H1 (cell line): ENCODE results near the gene GPSM1. TPM values are rescaled to one million over a fixed set of nuclear protein-coding genes. Genes with fewer than 3 reads are reported as not detected.

Experiments used
- CTCF ChIA-PET: fragments of 300-600 bp; sonication (Branson Sonifier 250); formaldehyde crosslinking; loops from one replicate; lab custom pipeline; 2021; ENCODE audit not compliant: partially characterized antibody; lab: Charles Lee
- POLR2A ChIA-PET: fragments of 300-600 bp; sonication (Branson Sonifier 250); formaldehyde crosslinking; loops from one replicate; lab custom pipeline; 2021; ENCODE audit warnings: inconsistent platforms; ENCODE audit not compliant: partially characterized antibody; lab: Charles Lee
- DNase-seq, 2 experiments: peaks; one replicate each; pipeline versions ENCODE4 v3.0.0 to v3.0.0-alpha.2; 2010 to 2022; ENCODE audit warnings: low spot score in 2 of 2, low read depth in 1 of 2, mixed read lengths in 1 of 2
- FAIRE-seq: peaks from 2 replicates; lab custom pipeline; 2011; peaks lifted over from hg19 to GRCh38; lab: Jason Lieb, UNC
- H2AFZ ChIP-seq: 2 replicates; pipeline ENCODE4 v1.8.1; 2012; ENCODE audit warnings: low read length, inconsistent platforms
- H2AK5ac ChIP-seq: 2 replicates; pipeline ENCODE4 v1.6.1; 2013; ENCODE audit warnings: low read depth, low read length
- H2BK120ac ChIP-seq: replicated peaks from 2 replicates; pipeline ENCODE3; 2013; ENCODE audit warnings: low read depth, low read length, inconsistent platforms
- H2BK12ac ChIP-seq: 2 replicates; pipeline ENCODE4 v1.6.1; 2013; ENCODE audit warnings: low read depth, low read length
- H2BK15ac ChIP-seq: 2 replicates; pipeline ENCODE4 v1.6.1; 2013; ENCODE audit warnings: low read length
- H2BK20ac ChIP-seq: 2 replicates; pipeline ENCODE4 v1.6.1; 2013; ENCODE audit warnings: low read length
- H2BK5ac ChIP-seq: 2 replicates; pipeline ENCODE4 v1.6.1; 2013; ENCODE audit warnings: low read depth, low read length
- H3K14ac ChIP-seq: 2 replicates; pipeline ENCODE4 v1.6.1; 2013; ENCODE audit warnings: inconsistent platforms; ENCODE audit not compliant: insufficient read length
- H3K18ac ChIP-seq: 2 replicates; pipeline ENCODE4 v1.6.1; 2013; ENCODE audit warnings: low read length; ENCODE audit errors: extremely low read depth
- H3K23ac ChIP-seq: 2 replicates; pipeline ENCODE4 v1.6.1; 2013; ENCODE audit warnings: inconsistent platforms; ENCODE audit not compliant: insufficient read length
- H3K23me2 ChIP-seq: 2 replicates; pipeline ENCODE4 v1.6.1; 2013; ENCODE audit warnings: low read depth, low read length
- H3K27ac ChIP-seq: 2 replicates; pipeline ENCODE4 v1.6.1; 2011; ENCODE audit warnings: low read depth, low read length, inconsistent platforms
- H3K27me3 ChIP-seq, 4 experiments: replicated peaks in 1 of 4; 1 replicate in 1 of 4; 2 replicates in 3 of 4; pipeline versions ENCODE4 v1.6.1 to v1.8.1; 2011 to 2013; ENCODE audit warnings: low read length in 3 of 4, mild to moderate bottlenecking in 3 of 4, inconsistent platforms in 2 of 4, mixed read lengths in 2 of 4, moderate library complexity in 1 of 4; ENCODE audit not compliant: control insufficient read depth in 3 of 4, insufficient read depth in 3 of 4; ENCODE audit errors: extremely low read depth in 1 of 4
- H3K36me3 ChIP-seq, 4 experiments: 2 replicates each; pipeline versions ENCODE4 v1.6.1 to v1.8.1; 2011 to 2013; ENCODE audit warnings: mild to moderate bottlenecking in 4 of 4, low read length in 3 of 4, moderate library complexity in 2 of 4, control low read depth in 1 of 4, inconsistent platforms in 1 of 4; ENCODE audit not compliant: insufficient read depth in 4 of 4, control insufficient read depth in 2 of 4
- H3K4ac ChIP-seq: replicated peaks from 2 replicates; pipeline ENCODE3; 2013; ENCODE audit warnings: low read length, low read depth, mixed read lengths, inconsistent platforms; ENCODE audit not compliant: insufficient read length
- H3K4me1 ChIP-seq, 4 experiments: replicated peaks in 1 of 4; 1 replicate in 1 of 4; 2 replicates in 3 of 4; pipeline versions ENCODE4 v1.6.1 to v1.8.1; 2011 to 2013; ENCODE audit warnings: low read length in 3 of 4, inconsistent platforms in 2 of 4, mixed read lengths in 1 of 4; ENCODE audit not compliant: insufficient read depth in 4 of 4, control insufficient read depth in 3 of 4
- H3K4me2 ChIP-seq, 2 experiments: 2 replicates each; pipeline versions ENCODE4 v1.6.1 to v1.8.1; 2011 to 2013; ENCODE audit warnings: low read depth in 2 of 2, low read length in 2 of 2, control low read depth in 1 of 2, inconsistent platforms in 1 of 2, mild to moderate bottlenecking in 1 of 2; ENCODE audit not compliant: insufficient read depth in 1 of 2
- H3K4me3 ChIP-seq, 4 experiments: fragments of 200-600, 300-600 bp in 1 of 4; sonication (generic), shearing (Covaris generic), sonication (Bioruptor Twin) in 1 of 4; 2 replicates each; pipeline versions ENCODE4 v1.5.1 to v1.8.1; 2011 to 2016; ENCODE audit warnings: low read length in 4 of 4, low read depth in 3 of 4, control low read depth in 2 of 4, inconsistent platforms in 2 of 4, mild to moderate bottlenecking in 2 of 4, mixed read lengths in 1 of 4, moderate library complexity in 1 of 4; ENCODE audit not compliant: insufficient read depth in 2 of 4; ENCODE audit errors: extremely low read depth in 1 of 4
- H3K56ac ChIP-seq: replicated peaks from 2 replicates; pipeline ENCODE3; 2013; ENCODE audit warnings: low read depth, mild to moderate bottlenecking, mixed read lengths, low read length, inconsistent platforms; ENCODE audit not compliant: insufficient read length
- H3K79me1 ChIP-seq: 2 replicates; pipeline ENCODE4 v1.6.1; 2013; ENCODE audit warnings: low read depth, low read length, control low read depth
- H3K79me2 ChIP-seq, 2 experiments: 2 replicates each; pipeline versions ENCODE4 v1.6.1 to v1.8.1; 2012 to 2013; ENCODE audit warnings: low read length in 2 of 2, mild to moderate bottlenecking in 2 of 2, inconsistent platforms in 1 of 2; ENCODE audit not compliant: insufficient read depth in 2 of 2, control insufficient read depth in 1 of 2
- H3K9ac ChIP-seq, 4 experiments: replicated peaks in 1 of 4; 1 replicate in 1 of 4; 2 replicates in 3 of 4; pipeline versions ENCODE4 v1.6.1 to v1.8.1; 2011 to 2013; ENCODE audit warnings: low read depth in 3 of 4, low read length in 3 of 4, control low read depth in 2 of 4, mild to moderate bottlenecking in 2 of 4, moderate library complexity in 2 of 4, inconsistent platforms in 1 of 4; ENCODE audit errors: extremely low read depth in 1 of 4
- H3K9me3 ChIP-seq, 2 experiments: 2 replicates each; pipeline versions ENCODE4 v1.6.1 to v1.8.1; 2012 to 2013; ENCODE audit warnings: mild to moderate bottlenecking in 2 of 2, moderate library complexity in 2 of 2, control low read depth in 1 of 2, inconsistent platforms in 1 of 2, low read depth in 1 of 2, low read length in 1 of 2, mixed read lengths in 1 of 2; ENCODE audit not compliant: insufficient read depth in 2 of 2
- H4K20me1 ChIP-seq, 2 experiments: replicated peaks in 1 of 2; 2 replicates each; pipeline versions ENCODE3 to v1.8.1; 2011 to 2013; ENCODE audit warnings: inconsistent platforms in 2 of 2, low read length in 2 of 2, mild to moderate bottlenecking in 1 of 2; ENCODE audit not compliant: insufficient read depth in 2 of 2, control insufficient read depth in 1 of 2
- H4K5ac ChIP-seq: 2 replicates; pipeline ENCODE4 v1.6.1; 2013; ENCODE audit warnings: low read length, low read depth, mixed read lengths, inconsistent platforms; ENCODE audit not compliant: insufficient read length
- H4K8ac ChIP-seq: 2 replicates; pipeline ENCODE4 v1.8.0; 2013; ENCODE audit warnings: mild to moderate bottlenecking, moderate library complexity, low read length, inconsistent platforms; ENCODE audit not compliant: insufficient read depth; ENCODE audit errors: extremely low read depth
- H4K91ac ChIP-seq: replicated peaks from 2 replicates; pipeline ENCODE3; 2013; ENCODE audit warnings: low read length, mixed read lengths, inconsistent platforms; ENCODE audit not compliant: insufficient read length
- ASH2L ChIP-seq: fragments of 200-600, 300-600 bp; sonication (generic); IDR thresholded peaks from one replicate; pipeline ENCODE4 v1.7.1; 2017; ENCODE audit warnings: low read length
- BRCA1 ChIP-seq: IDR thresholded peaks from 2 replicates; pipeline ENCODE4 v1.6.1; 2012; ENCODE audit warnings: low read depth, low read length, improper control_type of control experiment
- EGR1 ChIP-seq: IDR thresholded peaks from 2 replicates; pipeline ENCODE4 v1.6.1; 2011; ENCODE audit warnings: low read depth, low read length, borderline replicate concordance
- GTF2F1 ChIP-seq: IDR thresholded peaks from 2 replicates; pipeline ENCODE4 v1.6.1; 2012; ENCODE audit warnings: low read depth, low read length, improper control_type of control experiment, borderline replicate concordance
- JUN ChIP-seq: IDR thresholded peaks from 2 replicates; pipeline ENCODE4 v1.6.1; 2011; ENCODE audit warnings: low read depth, mild to moderate bottlenecking, improper control_type of control experiment, low read length
- JUND ChIP-seq: IDR thresholded peaks from 2 replicates; pipeline ENCODE4 v1.6.1; 2011; ENCODE audit warnings: mild to moderate bottlenecking, improper control_type of control experiment, low read length
- KDM1A ChIP-seq: fragments of 200-600, 300-600 bp; sonication (generic); IDR thresholded peaks from 2 replicates; pipeline ENCODE4 v1.7.1; 2016; ENCODE audit warnings: mild to moderate bottlenecking, low read length, borderline replicate concordance
- POU5F1 ChIP-seq: IDR thresholded peaks from 2 replicates; pipeline ENCODE4 v1.6.1; 2011; ENCODE audit warnings: low read depth, mild to moderate bottlenecking, low read length, moderate library complexity
- SP2 ChIP-seq: IDR thresholded peaks from 2 replicates; pipeline ENCODE4 v1.6.1; 2012; ENCODE audit warnings: mild to moderate bottlenecking, low read length, inconsistent platforms
- WGBS, 2 experiments: shearing (Covaris generic) in 1 of 2; methylation state at CpG; one replicate each; pipeline versions ENCODE4 v1.1.6 to v1.1.7; 2013 to 2015; ENCODE audit warnings: low lambda C conversion rate in 2 of 2, mixed read lengths in 2 of 2, inconsistent platforms in 1 of 2, low coverage in 1 of 2, missing lambda C conversion rate in 1 of 2; ENCODE audit not compliant: insufficient replicate concordance in 2 of 2, insufficient coverage in 1 of 2, insufficient read length in 1 of 2; ENCODE audit errors: extremely low coverage in 1 of 2, missing lambda C conversion rate in 1 of 2; 5-methylcytosine and 5-hydroxymethylcytosine counted together
- polyA plus RNA-seq, 7 experiments: library from polyadenylated mRNA; depleted of rRNA in 3 of 7; stranded (reverse) in 5 of 7; unstranded in 2 of 7; fragments of >200 nt in 5 of 7; fragments of 200-250 nt in 2 of 7; gene quantifications; 1 replicate in 5 of 7; 2 replicates in 1 of 7; 4 replicates in 1 of 7; pipeline versions ENCODE4 v1.2.1 to v1.2.3, GENCODE V29; 2011 to 2013; ENCODE audit warnings: missing spikeins in 2 of 7, mixed read lengths in 2 of 7
- total RNA-seq: library from RNA; stranded (reverse); fragmentation: NEBNext Ultra II Directional; extraction: Animal tissue kit (Norgen Biotek cat#: 25700); gene quantifications from 2 replicates; pipeline ENCODE4 v1.2.1, GENCODE V29; 2021

The GPSM1 gene
- total and polyA plus RNA-seq, 2 of the 8 experiments (the other 6 are each of a cell fraction or from before 2014, with no cell fraction given): 12.8 to 18.0 TPM

DNA sequence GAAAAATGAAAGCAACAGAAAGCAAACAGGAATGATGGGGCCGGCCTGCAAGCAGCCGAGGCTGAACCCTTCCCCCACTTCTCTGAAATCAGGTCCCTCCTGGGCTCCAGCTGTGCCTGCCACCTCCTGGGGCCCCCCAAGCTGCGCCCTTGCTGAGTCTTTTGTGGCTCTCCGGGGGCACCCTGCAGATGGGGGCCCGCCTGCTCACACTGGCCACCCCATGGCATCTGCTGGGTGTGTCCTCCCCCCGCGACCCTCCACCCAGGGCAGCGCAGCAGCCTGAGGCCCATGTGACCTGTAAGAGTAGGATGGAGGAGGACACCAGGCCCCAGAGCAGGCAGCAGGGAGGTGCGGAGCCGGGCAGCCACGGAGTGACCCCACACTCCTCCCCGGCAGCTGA, 5.7 kb downstream of the GPSM1 start:
- H3K4me3 ChIP-seq: no peak overlapping the region
- 0 out of 2 replicates have a peak, but pooled peaks cover 2% of the 10 kb centered on the region for H3K79me1 ChIP-seq
- H3K14ac ChIP-seq: no peak overlapping the region
- peaks cover 2% of the 10 kb centered on the region; the same call in 1 of the 2 replicates for H3K23me2 ChIP-seq
- no peak overlapping the region for H2BK12ac ChIP-seq
- H3K9me3 ChIP-seq: no peaks in the 10 kb centered on the region
- no peak for FAIRE-seq
- no peak overlapping the region for H2AFZ ChIP-seq
- no peak overlapping the region for H3K9ac ChIP-seq
- H3K27ac ChIP-seq: no peak overlapping the region
- no peak overlapping the region for H2BK20ac ChIP-seq
- TF ChIP-seq KDM1A (no peak), JUN (no peak), BRCA1 (no peak), ASH2L (no peak), GTF2F1 (no peak), POU5F1 (no peak), EGR1 (no peak), SP2 (no peak), JUND (no peak)
- no peak overlapping the region for H3K4ac ChIP-seq
- no peak overlapping the region for H3K18ac ChIP-seq
- no peaks in the 10 kb centered on the region for H3K27me3 ChIP-seq
- ChIA-PET CTCF (interaction anchor here (0.8 to 3.7 kb wide), 2 partner anchors 20 to 87 kb away, joined by 3 to 20 read pairs; partner anchors contain the start of gene QSOX2), POLR2A (interaction anchor here (0.7 to 1.8 kb wide), 2 partner anchors 11 to 76 kb away, joined by 4 to 7 read pairs; no protein-coding TSS in a partner anchor)
- no peak overlapping the region for H4K5ac ChIP-seq
- no peak overlapping the region for H4K8ac ChIP-seq
- no peak overlapping the region for H2AK5ac ChIP-seq
- H4K20me1 ChIP-seq: peaks cover 0 to 8% of the 10 kb centered on the region in 2 experiments
- H3K36me3 ChIP-seq: peaks cover 0 to 4% (median 0%) of the 10 kb centered on the region in 4 experiments; a peak in 2 of 8 replicates
- H4K91ac ChIP-seq: no peak overlapping the region
- H3K4me2 ChIP-seq: no peak overlapping the region
- H3K79me2 ChIP-seq: no peaks in the 10 kb centered on the region
- no peak overlapping the region for H2BK15ac ChIP-seq
- H3K56ac ChIP-seq: no peak overlapping the region
- no peak for DNase-seq
- peaks cover 0 to 15% (median 5%) of the 10 kb centered on the region in 4 experiments; a peak in 5 of 7 replicates for H3K4me1 ChIP-seq
- H2BK120ac ChIP-seq: no peak overlapping the region
- peak overlapping the region; percentile 21; the same call in 1 of the 2 replicates for H2BK5ac ChIP-seq
- WGBS, 2 experiments: 88% methylated on average over 12 of the region's 12 CpGs; no CpG with 5 or more reads in 1 of the 2 experiments
- no peak overlapping the region for H3K23ac ChIP-seq
